Tibial nerve (tissue), 4 donors: ENCODE measurements around the gene CRHR1. TPM values are rescaled to one million over a fixed set of nuclear protein-coding genes. Genes with fewer than 3 reads are reported as not detected.
"Not testable (repeated sequence)": the region's sequence is repeated elsewhere in the genome, so short reads cannot be mapped to it uniquely, and the experiment has no call there.

Experiments
- DNase-seq, 2 donors: peaks; one replicate each; pipeline ENCODE4 v3.0.0-alpha.2; 2019; ENCODE audit warnings: low spot score in 2 of 2
- H3K27ac ChIP-seq, 4 donors: fragments of 200-600 bp; sonication (generic) in 3 of 4; one replicate each; pipeline ENCODE4 v1.5.1; 2017 to 2019; ENCODE audit warnings: mild to moderate bottlenecking in 1 of 4
- H3K27me3 ChIP-seq, 2 donors: fragments of 200-600 bp; sonication (generic) in 1 of 2; one replicate each; pipeline versions ENCODE4 v1.5.1 to v1.6.0; 2017 to 2019
- H3K36me3 ChIP-seq, 3 donors: fragments of 200-600 bp; sonication (generic); one replicate each; pipeline ENCODE4 v1.5.1; 2018 to 2019
- H3K4me1 ChIP-seq, 4 donors: fragments of 200-600 bp; sonication (generic) in 3 of 4; one replicate each; pipeline ENCODE4 v1.5.1; 2017 to 2019
- H3K4me3 ChIP-seq, 4 donors: fragments of 200-600 bp; sonication (generic) in 3 of 4; one replicate each; pipeline ENCODE4 v1.5.1; 2017 to 2019; ENCODE audit warnings: mild to moderate bottlenecking in 1 of 4, moderate library complexity in 1 of 4
- H3K9me3 ChIP-seq, 4 donors: fragments of 200-600 bp; sonication (generic) in 3 of 4; one replicate each; pipeline ENCODE4 v1.5.1; 2017 to 2019
- CTCF ChIP-seq, 5 experiments: fragments of 200-600 bp in 3 of 5; fragments of 450-650 bp in 2 of 5; sonication (generic) in 3 of 5; IDR thresholded peaks; one replicate each; pipeline ENCODE4 v1.5.1; 2016 to 2019; ENCODE audit warnings: antibody characterized with exemption in 5 of 5, mild to moderate bottlenecking in 3 of 5, moderate library complexity in 2 of 5
- EP300 ChIP-seq, 2 donors: sonication (generic); formaldehyde crosslinking; IDR thresholded peaks; one replicate each; pipeline ENCODE4 v1.6.1; 2017; ENCODE audit warnings: antibody characterized with exemption in 2 of 2, mild to moderate bottlenecking in 1 of 2
- POLR2A ChIP-seq, 2 donors: fragments of 450-650 bp; IDR thresholded peaks; one replicate each; pipeline ENCODE4 v1.6.1; 2017; ENCODE audit warnings: antibody characterized with exemption in 2 of 2, mild to moderate bottlenecking in 2 of 2, moderate library complexity in 2 of 2
- WGBS, 2 donors: methylation state at CpG; one replicate each; pipeline ENCODE4 v1.1.5; 2018; 5-methylcytosine and 5-hydroxymethylcytosine counted together
- total RNA-seq, 4 donors: library from RNA; depleted of rRNA; stranded (reverse); fragments of >200 nt; gene quantifications; one replicate each; pipeline ENCODE4 v1.1.0, GENCODE V29; 2016

The CRHR1 gene
- total RNA-seq, 4 donors from 2014 or later: not detected

GRCh38 chr17:45855691-45856336 lies 71.7 kb downstream of the CRHR1 start:
- Histone ChIP-seq H3K4me3 (no peak overlapping the region), H3K27ac (no peak overlapping the region), H3K36me3 (no peaks in the 10 kb centered on the region), H3K4me1 (peaks cover 0 to 3% (median 0%) of the 10 kb centered on the region in 4 donors), H3K9me3 (no peaks in the 10 kb centered on the region), H3K27me3 (peaks cover 0 to 60% of the 10 kb centered on the region in 2 donors)
- WGBS, 2 donors: 50 to 57% methylated on average over 2 of the region's 2 CpGs
- TF ChIP-seq EP300 (IDR thresholded peaks at IDR 0.05): no peak
- TF ChIP-seq CTCF (IDR thresholded peaks at IDR 0.05): no peak
- TF ChIP-seq POLR2A (IDR thresholded peaks at IDR 0.05): no peak
- no peak for DNase-seq

- H3K9me3 ChIP-seq: peaks cover 0 to 4% (median 0%) of the 10 kb centered on the region in 4 donors
- 29 to 31% methylated on average over 10 of the region's 10 CpGs for WGBS, 2 donors
- TF ChIP-seq EP300 (IDR thresholded peaks at IDR 0.05): no peak
- no peak for TF ChIP-seq POLR2A (IDR thresholded peaks at IDR 0.05)
- TF ChIP-seq CTCF (IDR thresholded peaks at IDR 0.05): no peak
- no peak overlapping the region for H3K4me3 ChIP-seq
- H3K36me3 ChIP-seq: no peaks in the 10 kb centered on the region
- peaks cover 0 to 44% of the 10 kb centered on the region in 2 donors for H3K27me3 ChIP-seq
- no peak overlapping the region for H3K27ac ChIP-seq
- H3K4me1 ChIP-seq: no peaks in the 10 kb centered on the region
- DNase-seq: peak in 1 of 2 donors; percentile 5
These were observed 74.0 kb downstream of the CRHR1 start for GRCh38 chr17:45857977-45858708.

DNA sequence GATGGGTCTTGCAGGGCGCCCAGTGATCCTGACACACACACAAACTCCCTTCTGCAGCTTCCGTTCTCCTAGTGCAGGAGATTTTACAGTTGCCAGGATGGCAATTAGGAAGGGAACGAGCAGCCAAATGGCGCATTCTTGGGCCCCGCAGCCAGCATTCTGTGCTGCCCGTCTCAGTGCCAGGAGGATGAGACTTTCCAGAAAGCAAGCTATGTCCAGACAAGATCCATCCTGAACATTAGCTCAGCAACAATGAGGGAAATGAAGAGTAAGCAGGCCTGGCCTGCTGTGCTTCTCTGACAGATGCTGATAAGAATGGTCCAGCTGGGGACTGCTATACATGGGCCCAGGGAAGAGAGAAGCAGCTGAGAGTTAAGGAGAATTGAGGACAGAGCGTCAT lies 77.0 kb downstream of the CRHR1 start:
- Histone ChIP-seq H3K36me3 (no peaks in the 10 kb centered on the region), H3K27ac (no peak overlapping the region), H3K9me3 (peaks cover 0 to 4% (median 0%) of the 10 kb centered on the region in 4 donors), H3K4me1 (no peaks in the 10 kb centered on the region), H3K27me3 (peaks cover 0 to 40% of the 10 kb centered on the region in 2 donors), H3K4me3 (no peak overlapping the region)
- 80 to 82% methylated on average over 7 of the region's 7 CpGs for WGBS, 2 donors
- TF ChIP-seq POLR2A (IDR thresholded peaks at IDR 0.05) (no peak), CTCF (IDR thresholded peaks at IDR 0.05) (no peak), EP300 (IDR thresholded peaks at IDR 0.05) (no peak)
- no peak for DNase-seq

GRCh38 chr17:45862127-45862526 lies 78.0 kb downstream of the CRHR1 start:
- not testable (repeated sequence) for H3K9me3 ChIP-seq, H3K4me3 ChIP-seq, H3K27ac ChIP-seq, H3K4me1 ChIP-seq, H3K36me3 ChIP-seq, DNase-seq
- 84 to 89% methylated on average over 9 of the region's 9 CpGs for WGBS, 2 donors
- H3K27me3 ChIP-seq: peaks cover 0 to 40% of the 10 kb centered on the region in 2 donors

DNA sequence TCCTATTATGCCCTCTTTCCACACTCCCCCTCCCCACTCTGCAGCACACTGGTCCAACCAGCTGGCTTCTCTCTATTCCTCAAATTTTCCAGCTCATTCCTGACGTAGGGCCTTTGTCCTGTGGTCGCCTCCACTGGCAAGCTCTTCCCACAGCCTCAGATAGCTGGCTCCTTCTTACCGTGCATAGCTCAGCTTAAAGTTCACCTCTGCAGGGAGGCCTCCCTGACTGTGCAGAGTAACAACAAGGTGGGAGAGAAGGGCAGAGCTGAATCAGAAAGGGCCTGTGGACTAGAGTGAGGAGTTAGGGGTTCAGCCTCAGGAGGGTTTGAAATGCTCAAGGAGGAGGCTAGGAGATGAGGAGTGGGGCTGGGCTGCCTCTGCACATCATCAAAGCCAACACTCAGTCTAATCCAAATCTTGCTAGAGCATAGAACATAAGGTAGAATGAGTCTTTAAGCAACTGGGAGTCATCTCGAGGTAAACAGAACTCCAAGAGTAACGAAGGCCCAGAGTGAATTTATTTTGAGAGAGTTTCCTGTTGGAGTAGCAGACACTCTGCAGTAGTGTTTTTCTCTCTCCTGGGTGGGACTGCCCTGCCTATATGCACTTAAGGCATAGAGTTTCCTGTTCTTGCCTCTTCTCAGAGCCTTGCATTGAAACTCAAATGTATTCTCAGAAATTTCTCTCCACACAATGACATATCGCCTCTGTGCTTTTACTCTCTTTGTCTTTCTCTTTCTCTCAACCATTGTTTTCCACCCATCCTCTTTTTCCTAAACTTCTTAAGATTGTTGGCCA lies 79.9 kb downstream of the CRHR1 start:
- Histone ChIP-seq H3K36me3 (no peaks in the 10 kb centered on the region), H3K9me3 (peaks cover 0 to 4% (median 0%) of the 10 kb centered on the region in 4 donors), H3K4me3 (no peak overlapping the region), H3K27ac (no peak overlapping the region), H3K27me3 (peaks cover 0 to 31% of the 10 kb centered on the region in 2 donors), H3K4me1 (no peaks in the 10 kb centered on the region)
- no peak for DNase-seq
- WGBS, 2 donors: 50 to 54% methylated on average over 6 of the region's 6 CpGs
- TF ChIP-seq POLR2A (IDR thresholded peaks at IDR 0.05) (no peak), CTCF (IDR thresholded peaks at IDR 0.05) (no peak), EP300 (IDR thresholded peaks at IDR 0.05) (no peak)
